Spleen (tissue), 7 donors: ENCODE data around the gene TREM1.

Experiments used
- POLR2A ChIP-seq, 3 donors: fragments of 450-650 bp; IDR thresholded peaks; one replicate each; pipeline ENCODE4 v1.5.1; 2017; ENCODE audit warnings: antibody characterized with exemption in 3 of 3, mild to moderate bottlenecking in 1 of 3
- POLR2AphosphoS5 ChIP-seq, 3 donors: sonication (generic); formaldehyde crosslinking; IDR thresholded peaks; one replicate each; pipeline ENCODE4 v1.5.1; 2017; ENCODE audit warnings: antibody characterized with exemption in 3 of 3
- TF ChIP-seq, protein P1 (sequence below), 11 experiments: fragments of 200-600 bp in 7 of 11; fragments of 450-650 bp in 4 of 11; sonication (generic) in 4 of 11; IDR thresholded peaks in 8 of 11; conservative IDR thresholded peaks in 3 of 11; 1 replicate in 7 of 11; 2 replicates in 4 of 11; pipeline versions ENCODE4 v1.4.0 to v1.8.0; 2016 to 2021; ENCODE audit warnings: antibody characterized with exemption in 11 of 11, inconsistent platforms in 4 of 11, mild to moderate bottlenecking in 1 of 11
- donor health status: DM: no; HTN: no; CAD: no; lungs with moderate emphysema.
- donor health status: DM: no; HTN: no; CAD: no.
- donor health status: DM: no; HTN: no; CAD: no.

DNA sequence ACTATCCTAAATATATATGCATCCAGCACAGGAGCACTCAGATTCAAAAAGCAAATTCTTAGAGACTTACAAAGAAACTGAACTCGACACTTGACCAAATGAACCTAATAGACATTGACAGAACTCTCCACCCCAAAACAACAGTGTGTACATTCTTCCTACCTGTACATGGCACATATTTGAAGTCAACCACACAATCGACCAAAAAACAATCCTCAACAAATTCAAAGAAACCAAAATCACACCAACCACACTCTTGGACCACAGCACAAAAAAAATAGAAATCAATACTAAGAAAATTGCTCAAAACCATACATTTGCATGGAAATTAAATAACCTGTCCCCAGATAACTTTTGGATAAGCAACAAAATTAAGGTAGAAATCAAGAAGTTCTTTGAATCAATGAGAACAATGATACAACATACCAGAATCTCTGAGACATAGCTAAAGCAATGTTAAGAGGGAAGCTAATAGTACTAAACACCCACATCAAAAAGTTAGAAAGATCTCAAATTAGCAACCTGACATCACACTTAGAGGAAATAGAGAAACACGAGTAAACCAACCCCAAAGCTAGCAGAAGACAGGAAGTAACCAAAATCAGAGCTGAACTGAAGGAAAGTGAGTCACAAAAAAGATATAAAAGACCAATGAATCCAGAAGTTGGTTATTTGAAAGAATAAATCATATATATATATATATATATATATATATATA lies 12.5 kb upstream of the TREM1 start:
- TF ChIP-seq, protein P1, sequence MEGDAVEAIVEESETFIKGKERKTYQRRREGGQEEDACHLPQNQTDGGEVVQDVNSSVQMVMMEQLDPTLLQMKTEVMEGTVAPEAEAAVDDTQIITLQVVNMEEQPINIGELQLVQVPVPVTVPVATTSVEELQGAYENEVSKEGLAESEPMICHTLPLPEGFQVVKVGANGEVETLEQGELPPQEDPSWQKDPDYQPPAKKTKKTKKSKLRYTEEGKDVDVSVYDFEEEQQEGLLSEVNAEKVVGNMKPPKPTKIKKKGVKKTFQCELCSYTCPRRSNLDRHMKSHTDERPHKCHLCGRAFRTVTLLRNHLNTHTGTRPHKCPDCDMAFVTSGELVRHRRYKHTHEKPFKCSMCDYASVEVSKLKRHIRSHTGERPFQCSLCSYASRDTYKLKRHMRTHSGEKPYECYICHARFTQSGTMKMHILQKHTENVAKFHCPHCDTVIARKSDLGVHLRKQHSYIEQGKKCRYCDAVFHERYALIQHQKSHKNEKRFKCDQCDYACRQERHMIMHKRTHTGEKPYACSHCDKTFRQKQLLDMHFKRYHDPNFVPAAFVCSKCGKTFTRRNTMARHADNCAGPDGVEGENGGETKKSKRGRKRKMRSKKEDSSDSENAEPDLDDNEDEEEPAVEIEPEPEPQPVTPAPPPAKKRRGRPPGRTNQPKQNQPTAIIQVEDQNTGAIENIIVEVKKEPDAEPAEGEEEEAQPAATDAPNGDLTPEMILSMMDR (IDR thresholded peaks at IDR 0.05 in 8 of 11, conservative IDR thresholded peaks at IDR 0.05 in 3 of 11): no peak
- TF ChIP-seq POLR2AphosphoS5 (IDR thresholded peaks at IDR 0.05) (no peak), POLR2A (IDR thresholded peaks at IDR 0.05) (no peak)
